ENCODE measurements around the gene GOLGA8Q.
"Not testable (repeated sequence)": the region's sequence is repeated elsewhere in the genome, so short reads cannot be mapped to it uniquely, and the experiment has no call there.

- not testable (repeated sequence) for TF ChIP-seq CTCF (IDR thresholded peaks at IDR 0.05); CBFB (CRISPR knock-in tag; IDR thresholded peaks at IDR 0.05; ENCODE audit: low read depth); ARID4B (CRISPR knock-in tag; IDR thresholded peaks at IDR 0.05; ENCODE audit: borderline replicate concordance); CREB1 (CRISPR knock-in tag; IDR thresholded peaks at IDR 0.05); MYBL2 (CRISPR knock-in tag; IDR thresholded peaks at IDR 0.05); AFF4 (CRISPR knock-in tag; IDR thresholded peaks at IDR 0.05; ENCODE audit: borderline replicate concordance); ZNF219 (CRISPR knock-in tag; IDR thresholded peaks at IDR 0.05; ENCODE audit: borderline replicate concordance); MAX (CRISPR knock-in tag; IDR thresholded peaks at IDR 0.05); ZNF512 (CRISPR knock-in tag; IDR thresholded peaks at IDR 0.05; ENCODE audit: borderline replicate concordance); NFYB (CRISPR knock-in tag; conservative IDR thresholded peaks at IDR 0.05; ENCODE audit: low read depth); USF2 (CRISPR knock-in tag; IDR thresholded peaks at IDR 0.05)
Measured at GRCh38 chr15:30573012-30573491, 21.2 kb downstream of the GOLGA8Q start.

Data from WTC11 (cell line).